Vagina (tissue), 2 donors: ENCODE data around the gene GALM.

Experiments
- POLR2A ChIP-seq, 2 donors: fragments of 450-650 bp; IDR thresholded peaks; one replicate each; pipeline ENCODE4 v1.6.1; 2017; ENCODE audit warnings: antibody characterized with exemption in 2 of 2, mild to moderate bottlenecking in 2 of 2, moderate library complexity in 2 of 2
- POLR2AphosphoS5 ChIP-seq, 2 donors: sonication (generic); formaldehyde crosslinking; IDR thresholded peaks; one replicate each; pipeline ENCODE4 v1.9.0; 2017; ENCODE audit warnings: antibody characterized with exemption in 2 of 2, mild to moderate bottlenecking in 2 of 2, low read depth in 1 of 2; ENCODE audit not compliant: insufficient read depth in 1 of 2
- TF ChIP-seq, protein P1 (sequence below), 3 experiments: fragments of 450-650 bp in 2 of 3; fragments of 200-600 bp in 1 of 3; sonication (generic) in 1 of 3; IDR thresholded peaks; one replicate each; pipeline ENCODE4 v1.5.1; 2017 to 2019; ENCODE audit warnings: antibody characterized with exemption in 3 of 3, mild to moderate bottlenecking in 2 of 3, moderate library complexity in 2 of 3

DNA sequence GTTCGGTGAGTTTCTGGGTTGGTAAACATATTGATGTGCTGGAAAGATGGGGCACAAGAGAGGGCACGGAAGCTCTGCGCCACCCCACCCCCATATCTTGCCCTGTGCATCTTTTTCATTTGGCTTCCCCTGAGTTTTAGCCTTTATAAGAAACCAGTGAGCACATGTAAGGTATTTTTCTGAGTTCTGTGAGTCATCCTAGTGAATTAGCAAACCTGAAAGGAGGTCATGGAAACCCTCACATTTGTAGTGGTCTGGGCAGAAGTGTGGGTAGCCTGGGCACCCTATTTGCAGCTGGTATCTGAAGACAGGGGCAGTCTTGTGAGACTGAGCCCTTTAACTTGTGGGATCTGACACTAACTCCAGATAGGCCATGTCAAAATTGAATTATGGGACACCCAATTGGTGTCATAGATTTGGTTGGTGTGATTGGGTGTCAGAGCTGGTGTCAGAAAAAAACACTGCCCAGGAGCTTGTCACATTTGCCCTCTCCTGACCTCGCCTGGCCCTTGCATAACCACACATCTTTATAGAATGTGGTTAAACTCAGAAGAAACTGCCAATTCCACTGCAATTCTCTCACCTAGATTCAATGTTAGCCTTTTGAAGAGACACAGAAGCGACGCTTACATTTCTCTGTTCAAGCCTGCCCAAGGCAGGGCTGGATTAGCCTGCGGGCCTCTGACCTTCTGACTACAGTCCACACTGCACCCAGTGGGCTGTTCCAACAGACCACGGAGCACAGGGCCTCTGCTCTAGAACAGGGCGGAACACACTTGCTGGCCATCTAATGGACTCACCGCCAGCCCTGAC, 12.0 kb upstream of the GALM start:
- TF ChIP-seq, protein P1, sequence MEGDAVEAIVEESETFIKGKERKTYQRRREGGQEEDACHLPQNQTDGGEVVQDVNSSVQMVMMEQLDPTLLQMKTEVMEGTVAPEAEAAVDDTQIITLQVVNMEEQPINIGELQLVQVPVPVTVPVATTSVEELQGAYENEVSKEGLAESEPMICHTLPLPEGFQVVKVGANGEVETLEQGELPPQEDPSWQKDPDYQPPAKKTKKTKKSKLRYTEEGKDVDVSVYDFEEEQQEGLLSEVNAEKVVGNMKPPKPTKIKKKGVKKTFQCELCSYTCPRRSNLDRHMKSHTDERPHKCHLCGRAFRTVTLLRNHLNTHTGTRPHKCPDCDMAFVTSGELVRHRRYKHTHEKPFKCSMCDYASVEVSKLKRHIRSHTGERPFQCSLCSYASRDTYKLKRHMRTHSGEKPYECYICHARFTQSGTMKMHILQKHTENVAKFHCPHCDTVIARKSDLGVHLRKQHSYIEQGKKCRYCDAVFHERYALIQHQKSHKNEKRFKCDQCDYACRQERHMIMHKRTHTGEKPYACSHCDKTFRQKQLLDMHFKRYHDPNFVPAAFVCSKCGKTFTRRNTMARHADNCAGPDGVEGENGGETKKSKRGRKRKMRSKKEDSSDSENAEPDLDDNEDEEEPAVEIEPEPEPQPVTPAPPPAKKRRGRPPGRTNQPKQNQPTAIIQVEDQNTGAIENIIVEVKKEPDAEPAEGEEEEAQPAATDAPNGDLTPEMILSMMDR (IDR thresholded peaks at IDR 0.05) = no peak
- TF ChIP-seq POLR2A (IDR thresholded peaks at IDR 0.05) (no peak), POLR2AphosphoS5 (IDR thresholded peaks at IDR 0.05; ENCODE audit: insufficient read depth in 1 of 2, low read depth in 1 of 2) (no peak)
